Measurements from ENCODE around the gene BRSK1.
A peak's percentile ranks its signal among the peaks of the same experiment; 100 is the strongest.

The BRSK1 gene

GRCh38 chr19:55304279-55304978 is 20.6 kb downstream of the BRSK1 start:
- Histone ChIP-seq H3K4me1 (no peaks in the 10 kb centered on the region; the same call in 1 of the 2 replicates), H3K27me3 (no peaks in the 10 kb centered on the region), H3K4me3 (ENCODE audit: low read depth, low read length) (no peak overlapping the region), H3K36me3 (peaks cover 39% of the 10 kb centered on the region), H3K9me3 (no peaks in the 10 kb centered on the region)
- no peak for TF ChIP-seq CTCF (IDR thresholded peaks at IDR 0.05; ENCODE audit: low read depth, low read length)
- DNase-seq, result peak; percentile 74

GRCh38 chr19:55304980-55305379 is 21.2 kb downstream of the BRSK1 start:
- peaks cover 39% of the 10 kb centered on the region for H3K36me3 ChIP-seq
- no peak for TF ChIP-seq CTCF (IDR thresholded peaks at IDR 0.05; ENCODE audit: low read depth, low read length)

GRCh38 chr19:55305491-55305890 is 21.7 kb downstream of the BRSK1 start:
- Histone ChIP-seq H3K4me1 (no peaks in the 10 kb centered on the region; the same call in 1 of the 2 replicates), H3K4me3 (ENCODE audit: low read depth, low read length) (no peak overlapping the region), H3K27me3 (no peaks in the 10 kb centered on the region), H3K36me3 (peaks cover 39% of the 10 kb centered on the region), H3K9me3 (no peaks in the 10 kb centered on the region)
- no peak for TF ChIP-seq CTCF (IDR thresholded peaks at IDR 0.05; ENCODE audit: low read depth, low read length)
- peak; percentile 66 for DNase-seq

More at GRCh38 chr19:55304980-55305379, 21.2 kb downstream of the BRSK1 start:
- H3K27me3 ChIP-seq, result no peaks in the 10 kb centered on the region
- H3K4me3 ChIP-seq (ENCODE audit: low read depth, low read length), result no peak overlapping the region
- DNase-seq, result no peak
- H3K9me3 ChIP-seq, result no peaks in the 10 kb centered on the region
- H3K4me1 ChIP-seq, result no peaks in the 10 kb centered on the region; the same call in 1 of the 2 replicates

GRCh38 chr19:55305983-55306562 is 22.3 kb downstream of the BRSK1 start:
- Histone ChIP-seq H3K36me3 (peaks cover 39% of the 10 kb centered on the region), H3K4me3 (ENCODE audit: low read depth, low read length) (no peak overlapping the region), H3K9me3 (no peaks in the 10 kb centered on the region), H3K27me3 (no peaks in the 10 kb centered on the region), H3K4me1 (no peaks in the 10 kb centered on the region; the same call in 1 of the 2 replicates)
- no peak for TF ChIP-seq CTCF (IDR thresholded peaks at IDR 0.05; ENCODE audit: low read depth, low read length)
- no peak for DNase-seq

- no peak for DNase-seq
- no peaks in the 10 kb centered on the region for H3K9me3 ChIP-seq
- H3K36me3 ChIP-seq, result peaks cover 39% of the 10 kb centered on the region
- H3K4me3 ChIP-seq (ENCODE audit: low read depth, low read length), result no peak overlapping the region
- no peaks in the 10 kb centered on the region for H3K27me3 ChIP-seq
- no peak for TF ChIP-seq CTCF (IDR thresholded peaks at IDR 0.05; ENCODE audit: low read depth, low read length)
- no peaks in the 10 kb centered on the region for H3K4me1 ChIP-seq
These were observed 22.9 kb downstream of the BRSK1 start for GRCh38 chr19:55306712-55307111.

- H3K27me3 ChIP-seq, result no peaks in the 10 kb centered on the region
- peaks cover 33% of the 10 kb centered on the region for H3K36me3 ChIP-seq
- TF ChIP-seq CTCF (IDR thresholded peaks at IDR 0.05; ENCODE audit: low read depth, low read length), result no peak
- no peaks in the 10 kb centered on the region for H3K9me3 ChIP-seq
- no peak overlapping the region for H3K4me3 ChIP-seq (ENCODE audit: low read depth, low read length)
- DNase-seq, result no peak
- H3K4me1 ChIP-seq, result no peaks in the 10 kb centered on the region
These were observed 24.5 kb downstream of the BRSK1 start for GRCh38 chr19:55308281-55308680.

All from BE2C (cell line).